ENCODE results near the gene ZCWPW2.

ZCWPW2 gene

GRCh38 chr3:28386049-28386448 is 37.5 kb downstream of the ZCWPW2 start:
- DNase-seq = no peak

- no peak for DNase-seq
These were observed 40.5 kb downstream of the ZCWPW2 start for GRCh38 chr3:28388978-28389377.

- no peak for DNase-seq
These were observed 50.7 kb downstream of the ZCWPW2 start for GRCh38 chr3:28399206-28399605.

GRCh38 chr3:28406241-28406640 is 57.7 kb downstream of the ZCWPW2 start:
- DNase-seq = no peak

- DNase-seq = no peak
These were observed 100.9 kb downstream of the ZCWPW2 start for GRCh38 chr3:28449398-28449797.

- DNase-seq = no peak
These were observed 114.3 kb downstream of the ZCWPW2 start for GRCh38 chr3:28462866-28463265.

GRCh38 chr3:28467414-28467813 is 118.9 kb downstream of the ZCWPW2 start:
- no peak for DNase-seq

GRCh38 chr3:28476194-28476593 is 127.7 kb downstream of the ZCWPW2 start:
- peak in 1 of 2 experiments; percentile 26 for DNase-seq

- DNase-seq = no peak
These were observed 128.2 kb downstream of the ZCWPW2 start for GRCh38 chr3:28476764-28477163.

- DNase-seq = no peak
These were observed 136.6 kb downstream of the ZCWPW2 start for GRCh38 chr3:28485164-28485563.

GRCh38 chr3:28495301-28495700 is 146.8 kb downstream of the ZCWPW2 start:
- DNase-seq = no peak

- no peak for DNase-seq
These were observed 153.9 kb downstream of the ZCWPW2 start for GRCh38 chr3:28502397-28502937.

- no peak for DNase-seq
These were observed 156.5 kb downstream of the ZCWPW2 start for GRCh38 chr3:28504976-28505375.

GRCh38 chr3:28521663-28522062 is 173.1 kb downstream of the ZCWPW2 start:
- no peak for DNase-seq

- DNase-seq = no peak
These were observed 193.8 kb downstream of the ZCWPW2 start for GRCh38 chr3:28542351-28542750.

- no peak for DNase-seq
These were observed 195.7 kb downstream of the ZCWPW2 start for GRCh38 chr3:28544236-28544635.

- DNase-seq = no peak
These were observed 196.3 kb downstream of the ZCWPW2 start for GRCh38 chr3:28544831-28545230.

- DNase-seq = no peak
These were observed 199.2 kb downstream of the ZCWPW2 start for GRCh38 chr3:28547677-28548076.

- no peak for DNase-seq
These were observed 204.7 kb downstream of the ZCWPW2 start for GRCh38 chr3:28553175-28553574.

- DNase-seq = no peak
These were observed 207.7 kb downstream of the ZCWPW2 start for GRCh38 chr3:28556195-28556594.

- DNase-seq = no peak
These were observed 215.7 kb downstream of the ZCWPW2 start for GRCh38 chr3:28564211-28564610.

GRCh38 chr3:28569357-28569756 is 220.8 kb downstream of the ZCWPW2 start:
- no peak for DNase-seq

- no peak for DNase-seq
These were observed 225.5 kb downstream of the ZCWPW2 start for GRCh38 chr3:28574036-28574435.

GRCh38 chr3:28575100-28575745 is 226.7 kb downstream of the ZCWPW2 start:
- no peak for DNase-seq

Measured in SHP77 (cell line).